ENCODE data around the gene BORA. TPM values are rescaled to one million over a fixed set of nuclear protein-coding genes. Genes with fewer than 3 reads are reported as not detected.

The BORA gene
- total and polyA plus RNA-seq, 2 of the 13 experiments (the other 11 are each of a cell fraction or from before 2014, with no cell fraction given) = 4.0 to 17.4 TPM

DNA sequence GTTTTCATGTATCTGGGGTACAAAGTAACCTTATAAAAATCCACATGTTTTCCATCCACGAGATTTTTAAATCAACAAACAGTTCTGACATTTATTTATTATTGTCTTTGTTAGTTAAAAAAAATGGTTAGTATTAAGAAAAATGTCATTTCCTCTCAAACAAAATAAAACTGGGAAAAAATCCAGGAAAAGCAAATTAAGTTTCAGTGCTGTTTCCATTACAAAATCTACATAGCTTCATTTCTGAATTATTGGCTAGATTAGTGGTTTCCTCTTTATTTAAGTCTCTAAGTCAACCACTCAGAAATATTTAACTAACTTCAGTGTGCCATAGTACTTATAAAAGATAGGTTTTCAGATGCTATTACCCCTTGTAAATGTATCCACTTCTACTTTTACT, 49.4 kb upstream of the BORA start:
- no peaks in the 10 kb centered on the region for H3K4me1 ChIP-seq (ENCODE audit: insufficient read depth, low read length)
- intact Hi-C loops (cut with micrococcal nuclease; ENCODE audit: unreplicated experiment) = no loop called here
- H3K27me3 ChIP-seq (ENCODE audit: control insufficient read depth in 1 of 2, insufficient read depth in 2 of 2, low read length in 2 of 2) = no peaks in the 10 kb centered on the region
- no TSS peak for BruUV-seq (replicated peaks)
- no peak overlapping the region for H3K4me2 ChIP-seq (ENCODE audit: low read depth, low read length)
- H3K9me3 ChIP-seq (ENCODE audit: low read length) = no peaks in the 10 kb centered on the region
- WGBS (ENCODE audit: low lambda C conversion rate) = 0% methylated on average over 1 of the region's 1 CpG
- no peak overlapping the region for H3K9ac ChIP-seq (ENCODE audit: insufficient read depth, low read depth, low read length)
- no peak for FAIRE-seq
- ATAC-seq = no peak
- no peaks in the 10 kb centered on the region for H3K79me2 ChIP-seq (ENCODE audit: insufficient read depth, low read length)
- TF ChIP-seq, protein P1, sequence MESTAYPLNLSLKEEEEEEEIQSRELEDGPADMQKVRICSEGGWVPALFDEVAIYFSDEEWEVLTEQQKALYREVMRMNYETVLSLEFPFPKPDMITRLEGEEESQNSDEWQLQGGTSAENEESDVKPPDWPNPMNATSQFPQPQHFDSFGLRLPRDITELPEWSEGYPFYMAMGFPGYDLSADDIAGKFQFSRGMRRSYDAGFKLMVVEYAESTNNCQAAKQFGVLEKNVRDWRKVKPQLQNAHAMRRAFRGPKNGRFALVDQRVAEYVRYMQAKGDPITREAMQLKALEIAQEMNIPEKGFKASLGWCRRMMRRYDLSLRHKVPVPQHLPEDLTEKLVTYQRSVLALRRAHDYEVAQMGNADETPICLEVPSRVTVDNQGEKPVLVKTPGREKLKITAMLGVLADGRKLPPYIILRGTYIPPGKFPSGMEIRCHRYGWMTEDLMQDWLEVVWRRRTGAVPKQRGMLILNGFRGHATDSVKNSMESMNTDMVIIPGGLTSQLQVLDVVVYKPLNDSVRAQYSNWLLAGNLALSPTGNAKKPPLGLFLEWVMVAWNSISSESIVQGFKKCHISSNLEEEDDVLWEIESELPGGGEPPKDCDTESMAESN (CRISPR knock-in tag; conservative IDR thresholded peaks at IDR 0.05) = no peak
- TF ChIP-seq ZNF510 (CRISPR knock-in tag; IDR thresholded peaks at IDR 0.05; ENCODE audit: low read depth) (no peak), HOXA5 (CRISPR knock-in tag; IDR thresholded peaks at IDR 0.05) (no peak), KLF6 (CRISPR knock-in tag; IDR thresholded peaks at IDR 0.05) (no peak), BRF2 (CRISPR knock-in tag; IDR thresholded peaks at IDR 0.05) (no peak)
- TF ChIP-seq, protein P2, sequence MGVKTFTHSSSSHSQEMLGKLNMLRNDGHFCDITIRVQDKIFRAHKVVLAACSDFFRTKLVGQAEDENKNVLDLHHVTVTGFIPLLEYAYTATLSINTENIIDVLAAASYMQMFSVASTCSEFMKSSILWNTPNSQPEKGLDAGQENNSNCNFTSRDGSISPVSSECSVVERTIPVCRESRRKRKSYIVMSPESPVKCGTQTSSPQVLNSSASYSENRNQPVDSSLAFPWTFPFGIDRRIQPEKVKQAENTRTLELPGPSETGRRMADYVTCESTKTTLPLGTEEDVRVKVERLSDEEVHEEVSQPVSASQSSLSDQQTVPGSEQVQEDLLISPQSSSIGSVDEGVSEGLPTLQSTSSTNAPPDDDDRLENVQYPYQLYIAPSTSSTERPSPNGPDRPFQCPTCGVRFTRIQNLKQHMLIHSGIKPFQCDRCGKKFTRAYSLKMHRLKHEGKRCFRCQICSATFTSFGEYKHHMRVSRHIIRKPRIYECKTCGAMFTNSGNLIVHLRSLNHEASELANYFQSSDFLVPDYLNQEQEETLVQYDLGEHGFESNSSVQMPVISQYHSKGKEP (CRISPR knock-in tag; IDR thresholded peaks at IDR 0.05) = no peak
- H3K27ac ChIP-seq (ENCODE audit: extremely low read length, insufficient read depth, low read length) = no peak overlapping the region
- H3K36me3 ChIP-seq (replicated peaks in 1 of 2; ENCODE audit: control insufficient read depth in 1 of 2, insufficient read depth in 2 of 2, low read length in 2 of 2) = no peaks in the 10 kb centered on the region
- no peaks in the 10 kb centered on the region for H4K20me1 ChIP-seq (ENCODE audit: insufficient read depth, low read length)
- DNase-seq (ENCODE audit: low spot score) = no peak
- H2AFZ ChIP-seq (ENCODE audit: low read length) = no peak overlapping the region
- ChIA-PET POLR2A (no interaction called here), CTCF (ENCODE audit: low intra/inter-chr PET ratio, low total read pairs) (no interaction called here)
- H3K4me3 ChIP-seq (replicated peaks in 1 of 3; ENCODE audit: insufficient read depth in 1 of 3, low read depth in 2 of 3, low read length in 3 of 3) = no peak overlapping the region
- in situ Hi-C loops (cut with HindIII; ENCODE audit: extremely low pct_ligation_motif_present, low pct_unique_long_range_greater_than_20kb) = no loop called here
